Psoas muscle (tissue), 8 donors: ENCODE results near the gene GTF3C5. TPM values are rescaled to one million over a fixed set of nuclear protein-coding genes. Genes with fewer than 3 reads are reported as not detected.

Experiments
- ATAC-seq, 4 donors: fragments of 200-7000 bp; cut with Tn5 transposase; one replicate each; pipeline ENCODE4 v1.9.1; 2020; ENCODE audit warnings: moderate library complexity in 3 of 4, mild to moderate bottlenecking in 2 of 4
- DNase-seq, 2 donors: peaks; one replicate each; pipeline ENCODE4 v3.0.0-alpha.2; 2020
- H3K27ac ChIP-seq: fragments of 200-600 bp; one replicate; pipeline ENCODE4 v1.8.0; 2022
- H3K27me3 ChIP-seq, 3 donors: fragments of 200-600 bp in 1 of 3; one replicate each; pipeline versions ENCODE4 v1.6.1 to v1.8.0; 2013 to 2022; ENCODE audit warnings: low read length in 2 of 3, mild to moderate bottlenecking in 2 of 3, moderate library complexity in 1 of 3; ENCODE audit not compliant: insufficient read depth in 3 of 3
- H3K36me3 ChIP-seq, 2 donors: fragments of 200-600 bp in 1 of 2; one replicate each; pipeline versions ENCODE4 v1.6.1 to v1.8.0; 2013 to 2022; ENCODE audit warnings: low read depth in 1 of 2, mild to moderate bottlenecking in 1 of 2, moderate library complexity in 1 of 2; ENCODE audit not compliant: insufficient read depth in 1 of 2
- H3K4me1 ChIP-seq: fragments of 200-600 bp; one replicate; pipeline ENCODE4 v1.8.0; 2022
- H3K4me3 ChIP-seq: fragments of 200-600 bp; one replicate; pipeline ENCODE4 v1.8.0; 2022; ENCODE audit warnings: mild to moderate bottlenecking
- H3K9me3 ChIP-seq: fragments of 200-600 bp; one replicate; pipeline ENCODE4 v1.8.0; 2022
- CTCF ChIP-seq: fragments of 200-600 bp; IDR thresholded peaks from one replicate; pipeline ENCODE4 v1.8.0; 2022; ENCODE audit warnings: antibody characterized with exemption
- WGBS, 3 donors: extraction: QIAGEN DNeasy Blood & Tissue Kit; methylation state at CpG; one replicate each; pipeline versions ENCODE4 v1.1.6 to v1.1.7; 2013; 5-methylcytosine and 5-hydroxymethylcytosine counted together
- intact Hi-C, 2 donors: fragments of 100-400 bp; cut with DNase I; formaldehyde crosslinking; loops; one replicate each; pipeline versions ENCODE4 v1.11.0 to v1.14.2; 2022
- polyA plus RNA-seq, 3 donors: library from polyadenylated mRNA; stranded (reverse); fragments of 200-250 nt; gene quantifications; one replicate each; pipeline ENCODE4 v1.2.3, GENCODE V29; 2013
- total RNA-seq, 4 donors: library from RNA; stranded (reverse); fragmentation: NEBNext Ultra II Directional in 2 of 4; extraction: Animal tissue kit (Norgen Biotek cat#: 25700) in 2 of 4; gene quantifications; one replicate each; pipeline versions ENCODE4 v1.2.1 to v1.2.4, GENCODE V29; 2021 to 2023
- donor health status: healthy with polysubstance abuse.
- donor health status: DM: no; HTN: no; CAD: no; lungs with moderate emphysema.
- donor health status: Bipolar disorder and iron deficiency.
- donor health status: healthy.
- donor health status: DM: yes; HTN: yes; CAD: no.
- donor health status: DM: no; HTN: no; CAD: no.
- donor health status: DM: no; HTN: no; CAD: no.
- donor health status: DM: yes; HTN: yes; CAD: no.

The GTF3C5 gene
- total and polyA plus RNA-seq, 7 donors = 34.6 to 70.8 (median 42.7) TPM

DNA sequence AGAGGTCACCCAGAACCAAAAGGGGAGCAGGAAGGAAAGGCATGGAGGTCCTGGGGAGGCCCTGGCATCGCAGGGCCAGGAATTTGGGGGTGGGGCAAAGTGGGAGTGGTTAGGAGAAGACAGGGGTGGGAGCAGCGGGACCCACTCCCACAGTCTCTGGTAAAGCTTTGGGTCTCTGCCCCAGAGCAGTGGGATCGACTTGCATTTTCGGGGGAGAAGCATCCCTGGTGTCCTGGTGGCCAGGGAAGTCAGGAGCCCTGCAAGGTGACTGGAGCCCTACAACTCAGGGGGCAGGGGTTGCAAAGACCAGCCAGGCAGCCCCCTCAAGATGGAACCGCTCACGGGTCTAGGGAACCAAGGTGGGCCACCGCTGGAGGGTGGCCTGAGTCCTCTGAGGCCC lies 22.4 kb upstream of the GTF3C5 start:
- no peak for DNase-seq

DNA sequence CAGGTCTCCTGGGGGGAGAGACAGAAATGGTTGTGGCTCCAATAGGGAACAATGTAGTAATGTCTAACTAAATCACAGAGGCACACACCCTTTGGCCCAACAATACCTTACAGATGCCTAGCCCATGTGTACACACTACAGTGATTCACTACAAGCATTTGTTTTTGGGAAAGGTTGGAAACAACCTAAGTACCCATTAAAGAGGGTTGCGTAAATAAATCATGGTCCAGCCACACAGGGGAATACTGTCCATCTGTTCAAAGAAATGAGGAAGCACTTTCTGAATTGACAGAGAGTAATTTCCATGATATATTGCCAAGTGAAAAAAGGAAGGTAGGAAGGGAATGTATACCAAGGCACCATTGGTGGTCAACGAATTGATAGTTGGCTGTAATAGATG lies 22.0 kb upstream of the GTF3C5 start:
- intact Hi-C loops = no loop called here
- Histone ChIP-seq H3K9me3 (no peaks in the 10 kb centered on the region), H3K27me3 (peaks cover 0 to 28% (median 2%) of the 10 kb centered on the region in 3 donors), H3K36me3 (no peaks in the 10 kb centered on the region), H3K4me3 (no peak overlapping the region), H3K4me1 (no peaks in the 10 kb centered on the region), H3K27ac (no peak overlapping the region)
- ATAC-seq (no peak), DNase-seq (no peak)
- no peak for TF ChIP-seq CTCF
- 72 to 79% (median 77%) methylated on average over 2 of the region's 2 CpGs for WGBS, 3 donors

More for the DNA sequence above, 22.4 kb upstream of the GTF3C5 start:
- ATAC-seq = no peak
- Histone ChIP-seq H3K9me3 (no peaks in the 10 kb centered on the region), H3K36me3 (no peaks in the 10 kb centered on the region), H3K4me1 (no peaks in the 10 kb centered on the region), H3K27ac (no peak overlapping the region), H3K27me3 (peaks cover 0 to 32% (median 2%) of the 10 kb centered on the region in 3 donors), H3K4me3 (no peak overlapping the region)
- intact Hi-C loops = no loop called here
- 72 to 80% (median 77%) methylated on average over 6 to 7 of the region's 7 CpGs for WGBS, 3 donors
- no peak for TF ChIP-seq CTCF

GRCh38 chr9:133009906-133010582 lies 20.8 kb upstream of the GTF3C5 start:
- H3K9me3 ChIP-seq = no peaks in the 10 kb centered on the region
- no peak overlapping the region for H3K4me3 ChIP-seq
- peaks cover 0 to 16% (median 0%) of the 10 kb centered on the region in 3 donors for H3K27me3 ChIP-seq
- no peak for ATAC-seq
- H3K27ac ChIP-seq = no peak overlapping the region
- 70 to 75% (median 72%) methylated on average over 5 of the region's 5 CpGs for WGBS, 3 donors
- H3K4me1 ChIP-seq = no peaks in the 10 kb centered on the region
- no peaks in the 10 kb centered on the region for H3K36me3 ChIP-seq
- intact Hi-C loops = no loop called here
- no peak for TF ChIP-seq CTCF
- no peak for DNase-seq

GRCh38 chr9:133014696-133015095 lies 16.1 kb upstream of the GTF3C5 start:
- Histone ChIP-seq H3K36me3 (no peaks in the 10 kb centered on the region), H3K4me1 (no peaks in the 10 kb centered on the region), H3K4me3 (no peak overlapping the region), H3K27me3 (peaks cover 0 to 3% (median 0%) of the 10 kb centered on the region in 3 donors), H3K9me3 (no peaks in the 10 kb centered on the region), H3K27ac (no peak overlapping the region)
- no peak for TF ChIP-seq CTCF
- intact Hi-C loops = no loop called here
- WGBS, 3 donors = 84 to 92% (median 91%) methylated on average over 5 of the region's 5 CpGs
- ATAC-seq (no peak), DNase-seq (no peak)
